ENCODE data around the gene PRODH.
"Not testable (repeated sequence)": the region's sequence is repeated elsewhere in the genome, so short reads cannot be mapped to it uniquely, and the experiment has no call there.

PRODH gene

DNA sequence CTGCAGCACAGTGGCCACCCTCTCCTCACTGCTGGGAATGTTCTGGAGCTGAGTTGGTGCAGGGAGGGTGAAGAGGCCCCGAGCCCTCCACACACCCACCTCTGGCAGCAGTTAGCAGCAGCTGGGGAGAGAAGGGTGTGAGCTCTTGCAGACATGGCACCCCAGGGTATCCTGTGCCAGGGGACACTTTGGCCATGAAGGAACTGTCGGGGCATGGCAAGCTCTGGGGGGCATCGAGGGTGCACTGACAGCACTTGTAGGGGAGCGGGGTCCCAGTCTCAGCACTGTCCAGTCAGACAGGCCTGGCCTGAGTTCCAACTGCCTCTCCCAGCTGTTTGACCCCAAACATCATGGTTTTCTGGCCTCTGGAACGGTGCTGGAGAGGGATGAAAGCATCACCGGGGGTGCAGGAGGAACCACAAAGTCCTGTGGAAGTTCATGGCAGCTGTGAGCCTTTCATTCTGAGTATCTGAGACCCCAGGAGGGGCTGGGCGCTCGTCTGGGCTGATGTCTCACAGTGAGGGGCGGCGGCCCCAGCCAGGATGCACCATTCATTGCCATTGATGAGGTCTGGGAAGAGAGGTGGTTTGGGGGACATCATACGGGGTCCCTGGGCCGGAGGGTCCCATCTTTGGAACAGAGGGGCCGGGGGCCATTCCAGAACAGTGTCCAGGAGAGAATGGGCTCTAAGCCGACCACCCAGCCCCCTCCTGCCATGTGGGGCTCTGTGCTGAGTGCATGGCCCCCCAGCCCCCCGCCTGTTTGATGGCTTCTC is 20.2 kb upstream of the PRODH start:
- in situ Hi-C loops (cut with MboI; ENCODE audit: low pct_unique_long_range_greater_than_20kb, low sequenced_read_pairs, unreplicated experiment); DNase-seq (ENCODE audit: low spot score): not testable (repeated sequence)

- DNase-seq (ENCODE audit: low spot score), result no peak
- in situ Hi-C loops (cut with MboI; ENCODE audit: low pct_unique_long_range_greater_than_20kb, low sequenced_read_pairs, unreplicated experiment), result no loop called here
- TF ChIP-seq, protein P1, sequence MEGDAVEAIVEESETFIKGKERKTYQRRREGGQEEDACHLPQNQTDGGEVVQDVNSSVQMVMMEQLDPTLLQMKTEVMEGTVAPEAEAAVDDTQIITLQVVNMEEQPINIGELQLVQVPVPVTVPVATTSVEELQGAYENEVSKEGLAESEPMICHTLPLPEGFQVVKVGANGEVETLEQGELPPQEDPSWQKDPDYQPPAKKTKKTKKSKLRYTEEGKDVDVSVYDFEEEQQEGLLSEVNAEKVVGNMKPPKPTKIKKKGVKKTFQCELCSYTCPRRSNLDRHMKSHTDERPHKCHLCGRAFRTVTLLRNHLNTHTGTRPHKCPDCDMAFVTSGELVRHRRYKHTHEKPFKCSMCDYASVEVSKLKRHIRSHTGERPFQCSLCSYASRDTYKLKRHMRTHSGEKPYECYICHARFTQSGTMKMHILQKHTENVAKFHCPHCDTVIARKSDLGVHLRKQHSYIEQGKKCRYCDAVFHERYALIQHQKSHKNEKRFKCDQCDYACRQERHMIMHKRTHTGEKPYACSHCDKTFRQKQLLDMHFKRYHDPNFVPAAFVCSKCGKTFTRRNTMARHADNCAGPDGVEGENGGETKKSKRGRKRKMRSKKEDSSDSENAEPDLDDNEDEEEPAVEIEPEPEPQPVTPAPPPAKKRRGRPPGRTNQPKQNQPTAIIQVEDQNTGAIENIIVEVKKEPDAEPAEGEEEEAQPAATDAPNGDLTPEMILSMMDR (IDR thresholded peaks at IDR 0.05; ENCODE audit: extremely low read depth, insufficient read depth, missing control alignments), result no peak
These were observed 19.6 kb upstream of the PRODH start for GRCh38 chr22:18955696-18956095.

DNA sequence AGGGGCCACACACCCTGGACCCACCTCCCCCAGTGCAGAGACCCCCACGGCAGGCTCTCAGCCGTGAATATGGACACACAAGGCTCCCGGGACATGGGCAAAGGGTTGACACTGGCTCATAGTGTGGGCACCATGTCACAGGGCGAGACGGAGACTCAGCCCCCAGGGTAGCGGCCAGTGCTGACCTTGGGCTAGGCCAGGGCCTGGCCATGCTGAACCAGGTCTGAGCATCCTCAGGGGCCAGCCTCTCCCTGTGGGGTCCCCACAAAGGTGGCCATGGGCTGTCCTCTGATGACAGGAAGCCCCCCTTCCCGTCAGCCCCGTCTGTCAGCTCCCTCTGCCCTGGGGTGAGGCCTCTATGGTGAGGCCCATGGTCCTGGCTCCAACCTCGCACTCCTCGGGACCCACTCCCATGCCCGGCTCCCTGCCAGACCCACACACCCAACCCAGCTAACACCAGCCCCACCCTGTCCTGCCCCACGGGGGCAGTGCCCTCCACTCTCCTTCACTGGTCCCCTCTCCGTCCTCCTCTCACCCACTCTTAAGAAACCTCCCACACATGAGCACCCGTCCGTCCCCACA is 19.0 kb upstream of the PRODH start:
- in situ Hi-C loops (cut with MboI; ENCODE audit: low pct_unique_long_range_greater_than_20kb, low sequenced_read_pairs, unreplicated experiment), result no loop called here
- no peak for DNase-seq (ENCODE audit: low spot score)
- TF ChIP-seq, protein P1 (IDR thresholded peaks at IDR 0.05; ENCODE audit: extremely low read depth, insufficient read depth, missing control alignments), result no peak

DNA sequence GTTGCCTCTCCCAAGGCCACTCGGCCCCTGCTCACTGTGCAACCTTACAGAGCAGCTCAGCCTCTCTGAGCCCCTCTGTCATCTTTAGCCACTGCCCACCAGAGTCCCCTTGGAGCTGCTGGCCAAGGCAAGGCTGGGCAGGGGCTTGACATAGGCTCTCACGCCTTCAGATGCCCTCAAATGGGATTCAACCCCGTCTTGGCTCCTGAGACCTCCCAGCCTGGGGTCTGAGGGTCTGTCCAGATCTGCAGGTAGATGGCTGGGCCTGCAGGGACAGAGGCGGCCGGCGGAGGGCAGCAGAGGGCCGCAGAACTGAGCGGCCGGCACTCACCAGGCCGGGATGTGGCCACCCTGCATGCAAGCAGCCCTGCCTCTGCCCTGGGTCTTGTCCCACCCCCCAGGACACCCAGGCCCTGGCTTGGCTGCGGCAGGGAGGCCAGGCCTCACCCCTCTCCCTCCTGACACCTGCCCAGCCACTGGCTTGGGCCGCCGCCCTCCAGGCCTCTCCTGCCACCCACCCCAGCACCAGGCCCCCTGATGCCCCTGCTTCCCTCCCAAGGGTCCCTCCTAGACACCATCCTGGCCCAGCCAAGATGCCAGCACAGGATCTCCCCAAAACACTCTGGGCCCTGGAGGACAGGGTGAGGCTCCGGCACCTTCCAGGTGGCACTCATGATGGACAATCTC is 18.4 kb upstream of the PRODH start:
- in situ Hi-C loops (cut with MboI; ENCODE audit: low pct_unique_long_range_greater_than_20kb, low sequenced_read_pairs, unreplicated experiment), result not testable (repeated sequence)
- TF ChIP-seq, protein P1 (IDR thresholded peaks at IDR 0.05; ENCODE audit: extremely low read depth, insufficient read depth, missing control alignments), result peak; percentile 86
- DNase-seq (ENCODE audit: low spot score), result peak; percentile 85

DNA sequence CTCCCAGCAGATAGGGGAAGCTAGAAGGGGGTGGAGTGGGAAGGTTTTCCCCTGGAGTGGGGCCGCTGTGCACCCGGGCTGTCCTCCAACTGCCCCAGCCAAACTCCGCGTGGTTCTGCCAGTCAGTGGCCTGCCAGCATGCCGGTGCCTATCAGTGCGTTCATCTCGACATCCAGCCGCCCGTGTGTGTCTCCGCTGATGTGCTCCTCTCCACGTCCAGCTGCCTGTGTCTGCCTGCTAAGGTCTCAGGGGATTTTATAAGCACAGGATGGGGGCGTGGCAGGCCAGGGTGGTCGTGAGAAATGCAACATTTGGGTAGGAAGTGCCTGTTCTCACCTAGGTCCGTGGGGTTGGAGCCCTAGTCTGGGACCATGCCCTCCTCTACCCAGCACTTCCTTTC is 17.0 kb upstream of the PRODH start:
- in situ Hi-C loops (cut with MboI; ENCODE audit: low pct_unique_long_range_greater_than_20kb, low sequenced_read_pairs, unreplicated experiment), result not testable (repeated sequence)

DNA sequence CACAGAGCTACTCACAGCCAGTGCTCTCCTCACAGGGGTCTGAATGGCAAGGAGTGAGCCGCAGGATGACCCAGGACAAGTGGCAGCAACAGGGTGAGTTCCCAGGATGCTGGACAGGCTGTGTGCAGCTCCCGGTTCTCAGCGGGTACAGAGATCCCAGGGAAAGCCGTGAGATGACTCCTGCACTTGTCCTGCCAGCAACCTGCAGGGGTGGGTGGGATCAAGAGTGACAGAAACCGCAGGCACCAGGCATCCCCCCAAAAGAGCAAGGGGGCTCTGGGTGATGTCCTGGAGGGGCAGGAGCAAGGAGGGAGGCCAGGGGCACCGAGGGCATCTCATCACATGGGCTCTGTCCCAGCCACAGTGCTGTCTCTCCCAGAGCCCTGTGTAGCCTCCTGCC is 15.9 kb upstream of the PRODH start:
- TF ChIP-seq, protein P1 (IDR thresholded peaks at IDR 0.05; ENCODE audit: extremely low read depth, insufficient read depth, missing control alignments), result no peak
- DNase-seq (ENCODE audit: low spot score), result no peak
- in situ Hi-C loops (cut with MboI; ENCODE audit: low pct_unique_long_range_greater_than_20kb, low sequenced_read_pairs, unreplicated experiment), result no loop called here

More for the DNA sequence above, 17.0 kb upstream of the PRODH start:
- not testable (repeated sequence) for DNase-seq (ENCODE audit: low spot score)

GRCh38 chr22:18950141-18950540 is 14.0 kb upstream of the PRODH start:
- no peak for DNase-seq (ENCODE audit: low spot score)
- in situ Hi-C loops (cut with MboI; ENCODE audit: low pct_unique_long_range_greater_than_20kb, low sequenced_read_pairs, unreplicated experiment), result no loop called here
- TF ChIP-seq, protein P1 (IDR thresholded peaks at IDR 0.05; ENCODE audit: extremely low read depth, insufficient read depth, missing control alignments), result no peak
